HAP-1 (cell line): ENCODE measurements around the gene PTH1R.

Experiments used
- DNase-seq, 2 experiments: peaks; one replicate each; pipeline ENCODE4 v3.0.0-alpha.2; 2016 to 2020; ENCODE audit warnings: low spot score in 2 of 2
- H3K27me3 ChIP-seq: fragments of 250-450 bp; sonication (Bioruptor Pico); 2 replicates; pipeline ENCODE4 v1.5.1; 2020; ENCODE audit warnings: low read depth, mild to moderate bottlenecking, moderate library complexity
- H3K36me3 ChIP-seq: fragments of 250-450 bp; sonication (Bioruptor Pico); replicated peaks from 2 replicates; pipeline ENCODE4 v1.5.1; 2020; ENCODE audit warnings: mild to moderate bottlenecking
- H3K4me1 ChIP-seq: fragments of 250-450 bp; sonication (Bioruptor Pico); 2 replicates; pipeline ENCODE4 v1.5.1; 2020; ENCODE audit warnings: mild to moderate bottlenecking
- H3K4me3 ChIP-seq: fragments of 250-450 bp; sonication (Bioruptor Pico); 2 replicates; pipeline ENCODE4 v1.5.1; 2020; ENCODE audit warnings: mild to moderate bottlenecking, moderate library complexity
- H3K9me3 ChIP-seq: fragments of 250-450 bp; sonication (Bioruptor Pico); 2 replicates; pipeline ENCODE4 v1.5.1; 2020; ENCODE audit warnings: mild to moderate bottlenecking, moderate library complexity
- in situ Hi-C: fragments of 300-500 bp; cut with MboI; formaldehyde crosslinking; loops from 3 replicates; pipeline ENCODE4 v1.14.3; 2020; ENCODE audit warnings: low sequenced_read_pairs, inconsistent platforms, mixed read lengths

The PTH1R gene

GRCh38 chr3:46875560-46875959 lies 2.0 kb upstream of the PTH1R start:
- H3K4me3 ChIP-seq, result no peak overlapping the region
- H3K27me3 ChIP-seq, result no peaks in the 10 kb centered on the region
- in situ Hi-C loops, result no loop called here
- DNase-seq, result no peak
- H3K36me3 ChIP-seq, result no peaks in the 10 kb centered on the region
- no peaks in the 10 kb centered on the region for H3K9me3 ChIP-seq
- H3K4me1 ChIP-seq, result peaks cover 10% of the 10 kb centered on the region

GRCh38 chr3:46876313-46877300 lies 914 bp upstream of the PTH1R start:
- Histone ChIP-seq H3K27me3 (no peaks in the 10 kb centered on the region), H3K36me3 (no peaks in the 10 kb centered on the region), H3K4me3 (no peak overlapping the region), H3K4me1 (peaks cover 10% of the 10 kb centered on the region), H3K9me3 (no peaks in the 10 kb centered on the region)
- in situ Hi-C loops, result no loop called here
- no peak for DNase-seq

GRCh38 chr3:46878781-46879436 lies 1.4 kb downstream of the PTH1R start:
- Histone ChIP-seq H3K4me3 (no peak overlapping the region), H3K4me1 (peaks cover 14% of the 10 kb centered on the region), H3K36me3 (no peaks in the 10 kb centered on the region), H3K27me3 (no peaks in the 10 kb centered on the region), H3K9me3 (no peaks in the 10 kb centered on the region)
- in situ Hi-C loops, result no loop called here
- DNase-seq, result peak; percentile 40 to 80

GRCh38 chr3:46880884-46881595 lies 3.5 kb downstream of the PTH1R start:
- no peaks in the 10 kb centered on the region for H3K36me3 ChIP-seq
- H3K9me3 ChIP-seq, result no peaks in the 10 kb centered on the region
- in situ Hi-C loops, result no loop called here
- no peak for DNase-seq
- no peaks in the 10 kb centered on the region for H3K27me3 ChIP-seq
- peaks cover 21% of the 10 kb centered on the region for H3K4me1 ChIP-seq
- H3K4me3 ChIP-seq, result peak overlapping the region; percentile 51

GRCh38 chr3:46881596-46882376 lies 4.3 kb downstream of the PTH1R start:
- peaks cover 21% of the 10 kb centered on the region for H3K4me1 ChIP-seq
- no peaks in the 10 kb centered on the region for H3K9me3 ChIP-seq
- H3K36me3 ChIP-seq, result no peaks in the 10 kb centered on the region
- peak in 1 of 2 experiments; percentile 71 for DNase-seq
- in situ Hi-C loops, result no loop called here
- H3K27me3 ChIP-seq, result no peaks in the 10 kb centered on the region
- H3K4me3 ChIP-seq, result peak overlapping the region; percentile 51

GRCh38 chr3:46882377-46883053 lies 5.0 kb downstream of the PTH1R start:
- DNase-seq, result peak; percentile 25 to 61
- no peaks in the 10 kb centered on the region for H3K9me3 ChIP-seq
- H3K4me1 ChIP-seq, result peaks cover 21% of the 10 kb centered on the region
- no peaks in the 10 kb centered on the region for H3K36me3 ChIP-seq
- H3K27me3 ChIP-seq, result no peaks in the 10 kb centered on the region
- peak overlapping the region; percentile 51 for H3K4me3 ChIP-seq
- in situ Hi-C loops, result no loop called here

GRCh38 chr3:46883054-46883829 lies 5.7 kb downstream of the PTH1R start:
- H3K9me3 ChIP-seq, result no peaks in the 10 kb centered on the region
- no peaks in the 10 kb centered on the region for H3K27me3 ChIP-seq
- in situ Hi-C loops, result no loop called here
- peak; percentile 33 to 72 for DNase-seq
- no peaks in the 10 kb centered on the region for H3K36me3 ChIP-seq
- peak overlapping the region; percentile 51 for H3K4me3 ChIP-seq
- H3K4me1 ChIP-seq, result peaks cover 26% of the 10 kb centered on the region

GRCh38 chr3:46883830-46884185 lies 6.3 kb downstream of the PTH1R start:
- H3K36me3 ChIP-seq, result no peaks in the 10 kb centered on the region
- H3K4me1 ChIP-seq, result peaks cover 20% of the 10 kb centered on the region
- no peak for DNase-seq
- peak overlapping the region; percentile 27 for H3K4me3 ChIP-seq
- H3K27me3 ChIP-seq, result no peaks in the 10 kb centered on the region
- in situ Hi-C loops, result no loop called here
- H3K9me3 ChIP-seq, result no peaks in the 10 kb centered on the region

GRCh38 chr3:46884427-46884826 lies 6.9 kb downstream of the PTH1R start:
- in situ Hi-C loops, result no loop called here
- no peaks in the 10 kb centered on the region for H3K9me3 ChIP-seq
- no peak overlapping the region for H3K4me3 ChIP-seq
- no peak for DNase-seq
- no peaks in the 10 kb centered on the region for H3K36me3 ChIP-seq
- H3K27me3 ChIP-seq, result no peaks in the 10 kb centered on the region
- peaks cover 16% of the 10 kb centered on the region for H3K4me1 ChIP-seq

- no peak overlapping the region for H3K4me3 ChIP-seq
- no peaks in the 10 kb centered on the region for H3K9me3 ChIP-seq
- in situ Hi-C loops, result no loop called here
- no peaks in the 10 kb centered on the region for H3K27me3 ChIP-seq
- peaks cover 16% of the 10 kb centered on the region for H3K4me1 ChIP-seq
- no peaks in the 10 kb centered on the region for H3K36me3 ChIP-seq
- peak in 1 of 2 experiments; percentile 30 for DNase-seq
Measured at GRCh38 chr3:46884929-46885328, 7.4 kb downstream of the PTH1R start.

GRCh38 chr3:46885612-46886011 lies 8.1 kb downstream of the PTH1R start:
- H3K9me3 ChIP-seq, result no peaks in the 10 kb centered on the region
- peaks cover 16% of the 10 kb centered on the region for H3K4me1 ChIP-seq
- H3K36me3 ChIP-seq, result no peaks in the 10 kb centered on the region
- H3K4me3 ChIP-seq, result no peak overlapping the region
- in situ Hi-C loops, result no loop called here
- DNase-seq, result no peak
- H3K27me3 ChIP-seq, result no peaks in the 10 kb centered on the region

- no peak overlapping the region for H3K4me3 ChIP-seq
- DNase-seq, result peak in 1 of 2 experiments; percentile 13
- in situ Hi-C loops, result no loop called here
- H3K4me1 ChIP-seq, result peaks cover 16% of the 10 kb centered on the region
- no peaks in the 10 kb centered on the region for H3K27me3 ChIP-seq
- no peaks in the 10 kb centered on the region for H3K9me3 ChIP-seq
- no peaks in the 10 kb centered on the region for H3K36me3 ChIP-seq
Measured at GRCh38 chr3:46887980-46888494, 10.5 kb downstream of the PTH1R start.
